Fibroblast of skin of back (primary cell): ENCODE results near the gene ARHGAP15.

ENCODE experiments used
- DNase-seq: peaks from one replicate; pipeline ENCODE4 v3.0.0-alpha.2; 2013

Gene ARHGAP15

DNA sequence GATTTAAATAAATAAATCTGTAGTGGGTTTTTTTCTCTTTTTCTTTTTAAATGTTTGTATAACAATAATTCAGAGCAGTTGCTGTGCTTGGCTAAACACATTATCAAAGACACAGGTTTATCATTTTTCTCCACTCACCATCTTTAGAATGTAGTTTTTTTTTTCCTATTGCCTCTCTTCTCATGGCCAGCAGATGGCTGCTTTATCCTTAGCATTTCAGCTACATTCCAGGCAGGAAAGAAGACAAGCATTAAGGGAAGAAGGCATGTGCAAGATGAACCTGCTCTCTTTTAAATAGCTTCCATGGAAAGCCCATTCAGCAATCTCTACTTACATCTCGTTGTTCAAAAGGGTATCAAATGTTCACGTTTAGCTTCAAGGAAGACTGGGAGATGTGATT, 42.6 kb downstream of the ARHGAP15 start:
- DNase-seq: peak; percentile 5

DNA sequence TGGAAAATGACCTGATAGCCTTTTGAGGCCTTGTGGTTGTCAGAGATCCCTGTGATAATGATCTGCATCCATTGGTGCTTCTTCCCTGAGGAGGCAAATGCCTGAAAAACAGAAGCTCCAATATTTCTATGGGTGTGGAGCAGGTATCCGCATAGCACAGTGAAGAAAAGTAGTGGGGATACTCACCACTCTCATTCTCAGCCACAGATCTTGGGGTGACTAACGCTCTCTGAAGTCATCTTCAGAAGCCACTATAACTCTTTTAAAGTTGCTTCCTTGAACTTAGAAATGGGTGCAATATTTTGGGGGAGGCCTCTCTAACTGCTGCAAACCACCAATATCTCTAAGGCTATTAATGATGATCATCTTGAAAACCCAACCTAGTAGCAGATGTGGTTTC, 46.2 kb downstream of the ARHGAP15 start:
- no peak for DNase-seq

DNA sequence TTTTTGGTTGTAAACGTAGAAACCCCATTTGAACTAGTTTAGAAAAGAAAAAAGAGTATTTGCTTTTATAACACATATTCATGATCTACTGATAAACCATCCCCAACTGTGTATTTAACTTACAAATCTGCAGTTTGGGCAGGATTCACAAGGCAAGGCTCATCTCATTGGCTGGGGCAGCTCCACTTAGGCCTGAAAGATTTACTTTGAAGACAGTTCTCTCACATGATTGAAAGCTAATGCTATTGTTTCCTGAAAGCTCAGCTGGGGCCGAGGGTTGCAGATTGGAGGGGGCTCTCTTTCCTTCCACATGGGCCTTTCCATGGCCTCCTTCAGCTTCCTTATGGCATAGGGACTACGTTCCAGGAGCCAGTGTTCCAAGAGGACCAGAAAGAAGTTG, 47.4 kb downstream of the ARHGAP15 start:
- no peak for DNase-seq

DNA sequence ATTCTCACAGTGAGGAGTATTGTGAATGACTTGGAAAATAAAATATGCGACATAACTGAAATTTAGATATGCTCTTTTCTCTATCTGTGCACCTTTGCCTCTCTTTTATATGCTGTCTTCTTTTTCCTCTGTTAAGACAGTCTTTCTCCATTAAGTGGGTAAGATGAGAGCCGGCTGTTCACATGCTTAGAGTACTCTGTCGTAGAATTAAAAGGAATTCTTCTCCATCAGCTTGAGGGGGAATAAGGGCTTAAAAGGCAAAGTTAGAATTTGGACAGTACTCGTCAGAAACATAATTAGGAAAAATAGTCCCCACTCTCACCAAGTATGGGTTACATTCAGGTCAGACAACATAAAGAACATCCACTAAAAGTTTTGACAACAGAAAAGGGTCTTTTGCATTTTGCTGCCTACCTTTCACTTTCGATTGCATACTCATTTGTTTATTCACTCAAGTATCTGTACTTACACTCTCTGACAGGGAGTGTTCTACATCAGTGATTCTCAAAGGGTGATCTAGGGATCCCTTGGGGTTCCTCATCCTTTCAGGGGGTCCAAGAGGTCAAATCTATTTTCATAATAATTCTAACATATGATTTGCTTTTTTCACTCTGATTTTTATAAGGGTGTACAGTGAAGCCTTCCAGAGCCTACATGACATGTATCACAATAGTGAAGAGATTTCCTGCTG, 48.0 kb downstream of the ARHGAP15 start:
- no peak for DNase-seq

DNA sequence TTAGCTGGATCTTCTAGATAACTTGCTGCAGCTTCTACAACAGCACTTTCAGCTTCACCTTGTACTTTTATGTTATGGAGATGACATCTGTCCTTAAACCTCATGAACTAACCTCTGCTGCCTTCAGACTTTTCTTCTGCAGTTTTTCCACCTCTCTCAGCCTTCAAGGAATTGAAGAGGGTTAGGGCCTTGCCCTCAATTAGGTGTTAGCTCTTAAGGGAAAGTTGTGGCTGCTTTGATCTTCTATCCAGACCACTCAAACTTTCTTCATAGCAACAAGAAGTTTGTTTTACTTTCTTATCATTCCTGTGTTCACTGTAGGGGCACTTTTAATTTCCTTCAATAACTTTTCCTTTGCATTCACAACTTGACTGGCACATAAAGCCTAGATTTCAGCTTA, 52.3 kb downstream of the ARHGAP15 start:
- DNase-seq: no peak

DNA sequence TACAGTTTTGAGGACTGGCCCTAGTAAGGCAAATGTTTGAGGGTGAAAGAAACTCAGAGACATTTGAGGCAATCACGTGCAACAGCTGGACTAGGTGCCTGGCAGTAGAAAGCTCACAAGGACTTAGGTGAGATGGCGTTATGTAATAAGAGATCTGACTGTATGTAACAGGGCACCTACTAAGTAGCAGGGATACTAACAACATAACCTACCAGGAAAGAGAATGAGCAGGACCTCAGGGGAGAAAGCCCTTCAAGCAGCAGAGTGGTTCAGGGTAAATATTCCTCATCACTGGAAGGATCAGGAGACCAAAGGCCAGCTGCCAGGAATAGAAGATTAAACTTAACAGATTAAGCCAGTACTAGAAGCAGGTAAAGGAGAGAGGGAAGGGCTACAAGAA, 53.4 kb downstream of the ARHGAP15 start:
- no peak for DNase-seq

DNA sequence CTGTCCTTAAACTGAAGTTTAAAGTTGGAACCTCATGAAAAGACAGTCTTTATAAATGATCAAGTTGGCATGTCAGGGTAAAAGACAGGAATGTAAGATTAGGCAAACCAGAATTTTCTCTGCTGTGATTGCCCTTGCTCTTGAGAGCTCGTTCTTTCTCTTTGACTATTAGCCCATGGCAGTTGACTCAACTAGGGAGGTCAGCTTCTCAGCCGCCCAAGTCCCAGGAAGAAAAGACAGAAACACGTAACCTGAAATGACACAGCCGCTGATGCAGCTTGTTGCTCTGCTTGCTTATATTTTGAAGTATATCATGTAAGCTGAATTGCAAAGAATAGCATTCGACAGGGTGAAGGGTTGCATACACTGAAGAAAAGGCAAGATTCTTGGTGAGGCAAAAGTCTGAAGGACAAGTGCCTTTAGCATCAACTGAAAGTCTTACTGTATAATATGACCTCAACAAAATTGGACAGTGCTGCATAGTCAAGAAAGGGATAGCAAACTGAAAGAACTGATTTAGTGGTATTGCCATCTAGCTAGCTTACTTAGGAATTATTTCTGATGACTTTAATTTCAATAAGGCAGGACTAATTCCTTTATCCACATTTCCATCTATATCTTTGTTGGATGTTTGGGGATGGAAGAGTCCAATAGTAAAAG, 54.7 kb downstream of the ARHGAP15 start:
- no peak for DNase-seq

DNA sequence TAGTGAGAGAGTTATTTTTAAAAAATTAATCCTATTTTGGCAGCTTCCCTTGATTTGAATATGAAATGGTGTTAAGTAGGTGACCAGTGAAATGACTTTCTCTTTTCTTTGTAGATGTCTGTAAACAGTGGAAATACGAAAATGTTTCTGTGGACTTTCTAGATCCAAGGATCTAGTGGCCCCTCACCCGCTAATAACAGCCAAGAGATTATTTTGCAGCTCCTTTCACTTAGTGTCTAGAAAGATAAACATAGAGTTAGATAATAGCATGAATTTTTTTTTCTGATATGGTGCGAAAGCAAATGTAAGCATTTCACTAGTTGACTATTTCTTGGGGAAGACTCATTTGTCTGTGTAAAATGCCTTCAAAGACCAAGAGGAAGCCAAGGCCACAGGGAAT, 57.7 kb downstream of the ARHGAP15 start:
- no peak for DNase-seq

DNA sequence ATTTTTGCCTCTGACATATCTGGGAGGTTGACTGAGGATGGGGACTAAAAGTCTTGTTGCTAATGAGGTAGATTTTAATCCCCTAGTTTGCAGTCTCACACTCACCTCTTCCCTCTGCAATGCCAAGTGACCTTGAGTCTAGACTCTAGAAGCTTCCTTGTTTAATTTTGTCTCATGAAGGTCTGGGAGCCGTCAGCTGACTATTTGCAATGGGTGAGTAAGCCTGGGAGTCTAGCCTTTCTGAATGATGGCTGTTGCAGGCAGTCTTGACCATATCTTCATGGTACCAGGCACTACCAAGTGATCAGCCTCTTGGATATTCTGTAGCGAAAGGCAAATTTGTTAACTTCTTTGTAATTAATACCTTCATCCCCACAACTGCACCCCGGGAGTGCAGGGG, 61.2 kb downstream of the ARHGAP15 start:
- DNase-seq: no peak

DNA sequence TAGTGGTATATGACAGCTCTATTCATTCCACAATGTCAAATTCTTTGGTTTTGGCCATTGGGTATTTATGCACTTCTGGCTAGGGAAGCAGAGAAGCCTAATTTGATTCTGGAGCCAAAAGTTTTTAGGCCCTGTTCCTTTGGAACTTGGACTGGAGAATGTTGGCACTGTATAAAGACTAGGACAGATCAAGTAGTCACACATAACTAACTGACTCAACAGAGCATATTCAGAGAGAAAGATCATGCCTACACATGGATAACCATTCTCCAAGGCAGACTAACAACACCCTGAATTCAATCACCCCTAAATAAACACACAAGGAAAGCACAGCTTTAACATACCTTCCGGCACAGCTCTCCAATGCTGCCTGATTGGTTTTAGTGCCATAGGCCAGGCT, 62.9 kb downstream of the ARHGAP15 start:
- DNase-seq: no peak

DNA sequence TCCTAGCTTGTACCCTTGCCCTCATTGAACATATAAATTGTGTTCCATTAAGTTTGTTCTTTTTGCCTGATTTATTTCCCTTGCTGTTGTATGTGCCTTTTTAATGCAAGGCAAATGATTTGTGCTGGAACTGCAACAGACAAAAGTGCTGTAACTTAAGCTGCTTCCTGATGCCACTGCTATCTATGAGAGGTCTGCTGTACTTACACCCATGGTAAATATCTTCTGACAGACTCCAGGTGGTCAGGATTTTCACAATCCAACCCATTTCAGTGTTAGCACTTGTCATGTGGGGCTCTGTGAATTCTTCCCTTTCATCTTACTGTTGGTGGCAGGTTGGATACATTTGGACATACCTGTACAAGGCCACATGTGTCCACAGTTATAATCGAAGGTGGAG, 63.5 kb downstream of the ARHGAP15 start:
- no peak for DNase-seq

DNA sequence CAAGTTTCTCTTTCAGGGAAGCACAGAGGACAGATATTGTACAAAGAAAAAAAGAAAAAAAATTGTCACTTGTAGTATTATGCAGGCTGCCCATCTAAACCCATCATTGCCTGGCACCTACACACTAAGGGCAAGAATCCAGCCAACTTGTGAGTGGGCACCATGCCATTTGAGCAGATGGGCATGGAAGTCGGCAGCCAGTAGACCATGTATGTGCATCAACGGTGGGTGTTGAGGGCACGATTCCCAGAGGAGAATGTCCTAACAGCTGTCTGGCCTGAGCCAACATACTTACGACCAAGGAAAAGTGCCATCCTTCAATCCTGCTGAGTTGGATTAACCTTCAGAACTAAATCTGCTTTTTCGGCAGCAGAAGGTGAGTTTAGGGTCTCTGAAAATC, 63.9 kb downstream of the ARHGAP15 start:
- no peak for DNase-seq

DNA sequence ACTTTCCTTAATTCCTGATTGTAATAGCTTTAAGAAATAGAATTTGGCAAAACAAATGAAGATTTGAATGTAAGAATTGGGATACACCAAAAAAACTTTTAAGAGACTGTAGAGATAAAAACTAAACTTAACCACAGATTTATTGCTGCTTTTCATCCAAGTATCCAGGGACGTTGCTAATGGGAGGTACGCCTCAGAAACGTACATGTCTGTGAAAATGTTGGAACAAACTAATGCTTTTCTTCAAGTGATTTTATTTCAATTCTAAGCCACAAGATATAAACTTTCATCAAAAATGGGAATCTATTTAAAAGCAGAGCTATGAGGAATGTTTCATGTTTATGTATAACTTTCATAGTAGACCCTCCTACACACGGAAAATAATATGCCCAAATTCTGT, 66.3 kb downstream of the ARHGAP15 start:
- no peak for DNase-seq

DNA sequence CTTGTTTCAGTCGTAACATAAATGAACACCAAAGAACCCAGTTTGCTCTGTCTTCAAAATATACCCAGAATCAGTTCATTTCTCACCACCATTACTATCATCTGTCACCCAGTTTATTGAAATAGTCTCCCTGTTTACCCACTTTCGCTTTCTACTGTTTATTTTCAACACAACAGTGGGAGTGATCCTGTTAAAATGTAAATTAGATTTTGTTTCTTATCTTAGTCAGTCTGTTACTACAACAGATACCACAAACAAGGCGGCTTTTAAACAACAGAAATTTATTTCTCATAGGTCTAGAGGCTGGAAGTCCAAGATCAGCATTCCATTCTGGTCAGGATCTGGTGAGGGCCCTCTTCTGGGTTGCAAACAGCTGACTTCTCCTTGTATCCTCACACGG, 74.8 kb downstream of the ARHGAP15 start:
- DNase-seq: no peak

DNA sequence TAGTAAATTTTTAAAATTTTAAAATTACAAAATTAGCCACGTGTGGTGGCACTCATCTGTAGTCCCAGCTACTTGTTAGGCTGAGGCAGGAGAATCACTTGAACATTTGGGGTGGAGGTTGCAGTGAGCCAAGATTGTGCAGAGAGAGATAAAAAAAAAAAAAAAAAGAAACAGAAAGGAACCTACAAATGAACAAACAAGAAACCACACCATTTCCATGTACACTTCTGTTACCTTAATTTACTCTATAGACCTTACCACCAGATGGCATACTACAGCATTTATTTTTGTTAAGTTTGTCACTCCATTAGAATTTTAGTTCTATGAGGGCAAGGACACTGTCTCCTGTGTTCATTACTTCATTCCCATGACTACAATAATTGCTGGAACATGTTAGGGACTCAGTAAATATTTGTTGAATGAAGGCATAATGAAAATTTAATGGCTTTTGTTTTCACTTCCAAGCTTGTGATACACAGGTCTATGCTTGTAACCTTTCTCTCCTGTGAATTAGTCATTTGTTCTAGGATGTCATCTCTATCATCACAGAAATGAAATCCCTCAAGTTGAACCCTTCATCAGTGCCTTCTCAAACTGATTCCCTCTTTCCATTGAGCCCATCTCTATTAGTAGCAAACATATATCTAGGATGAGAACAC, 76.0 kb downstream of the ARHGAP15 start:
- peak; percentile 12 for DNase-seq

DNA sequence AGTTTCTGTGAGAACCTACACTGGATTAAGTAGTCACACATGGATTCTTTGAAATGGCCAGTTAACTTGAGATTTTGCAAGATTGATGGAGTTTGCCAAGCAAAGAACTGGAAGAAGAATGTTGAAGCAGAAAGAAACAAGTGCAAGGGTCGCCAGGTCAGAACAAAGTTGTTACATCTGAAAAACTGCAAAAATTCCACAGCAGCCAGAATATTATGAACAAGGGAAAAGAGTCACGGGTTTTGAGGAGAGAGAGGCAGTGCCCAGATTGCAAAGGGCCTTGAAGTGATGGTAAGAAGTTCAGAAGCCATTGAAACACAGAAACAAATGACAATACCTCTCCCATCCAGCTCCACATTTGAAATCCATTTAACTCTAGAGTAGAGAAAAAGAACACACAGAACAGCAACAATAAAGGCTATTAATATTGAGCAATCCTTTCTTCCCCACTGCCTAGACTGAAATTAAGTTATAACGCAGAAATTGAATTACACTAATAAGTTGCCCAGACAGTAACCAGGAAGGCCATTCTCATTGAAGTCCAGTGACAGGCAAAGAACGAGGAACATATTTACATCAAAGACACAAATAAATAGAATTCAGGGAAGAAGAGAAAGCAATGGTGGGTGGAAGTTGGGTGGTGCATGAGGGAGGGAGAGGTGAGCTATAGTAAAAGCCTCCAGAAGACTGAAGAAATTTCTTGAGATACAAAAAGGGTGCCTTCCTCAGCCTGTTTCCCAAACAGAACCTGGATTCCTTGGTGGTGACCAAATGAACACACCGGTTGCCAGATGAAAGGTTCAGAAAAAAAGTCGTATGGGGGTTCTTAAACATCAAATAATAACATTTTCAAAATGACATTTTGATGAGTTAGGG, 80.6 kb downstream of the ARHGAP15 start:
- DNase-seq: no peak

DNA sequence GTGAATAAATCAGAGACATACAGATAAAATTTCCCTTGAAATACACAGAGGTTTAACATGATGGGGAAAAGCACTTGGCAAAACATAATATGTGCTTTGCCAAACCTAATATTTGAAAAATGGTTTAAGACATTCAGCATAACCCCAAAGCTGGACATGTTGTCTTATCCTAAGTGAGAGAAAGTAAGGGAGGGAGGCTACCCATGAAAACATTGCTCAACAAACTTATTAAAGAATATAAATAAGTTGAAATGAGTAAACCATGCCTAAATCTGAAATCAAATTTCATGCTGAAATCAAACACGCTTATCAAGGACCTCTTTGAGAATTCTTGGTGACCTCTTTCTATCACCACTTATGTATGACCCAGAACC, 81.2 kb downstream of the ARHGAP15 start:
- no peak for DNase-seq

DNA sequence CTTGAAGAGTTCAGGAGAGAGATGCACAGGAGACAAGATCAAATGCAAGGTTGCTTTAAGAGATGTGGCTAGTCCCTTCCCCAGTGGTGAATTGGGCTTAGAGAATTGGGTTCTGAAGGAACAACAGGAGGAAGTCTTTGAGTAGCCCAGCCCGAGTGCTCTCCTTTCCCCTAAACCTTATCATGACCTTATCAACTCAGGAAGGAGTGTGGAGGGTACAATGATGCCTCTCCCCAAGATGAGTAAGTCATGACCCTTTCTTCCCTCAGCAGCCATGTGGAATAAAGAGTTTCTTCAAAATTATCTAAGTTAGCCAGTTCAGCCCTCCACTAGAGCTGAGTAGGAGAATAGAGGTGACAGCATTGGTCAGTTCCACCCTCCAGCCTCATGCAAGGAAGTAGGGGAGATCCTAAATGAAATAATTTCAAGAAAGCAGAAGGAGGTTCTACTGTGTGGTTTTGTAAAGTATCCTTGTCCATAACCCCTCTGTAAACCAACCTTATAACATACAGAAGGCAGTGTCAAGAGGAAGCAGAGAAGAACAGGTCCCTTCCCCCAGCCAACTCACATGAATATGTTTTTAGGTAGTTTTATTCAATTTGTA, 88.4 kb downstream of the ARHGAP15 start:
- no peak for DNase-seq

DNA sequence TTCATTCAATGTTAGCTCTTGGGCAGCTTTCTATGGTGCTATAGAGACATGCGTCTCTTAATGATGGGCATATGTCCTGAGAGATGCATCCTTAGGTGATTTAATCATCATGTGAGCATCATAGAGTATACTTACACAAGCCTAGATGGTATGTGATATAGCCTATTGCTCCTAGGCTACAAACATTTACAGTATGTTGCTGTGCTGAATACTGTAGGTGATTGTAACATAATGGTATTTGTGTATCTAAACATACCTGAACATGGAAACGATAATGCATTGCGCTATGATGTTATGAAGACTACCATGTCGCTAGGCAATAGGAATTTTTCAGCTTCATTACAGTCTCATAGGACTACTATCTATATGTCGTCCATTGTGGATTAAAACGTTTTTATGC, 89.4 kb downstream of the ARHGAP15 start:
- DNase-seq: no peak

DNA sequence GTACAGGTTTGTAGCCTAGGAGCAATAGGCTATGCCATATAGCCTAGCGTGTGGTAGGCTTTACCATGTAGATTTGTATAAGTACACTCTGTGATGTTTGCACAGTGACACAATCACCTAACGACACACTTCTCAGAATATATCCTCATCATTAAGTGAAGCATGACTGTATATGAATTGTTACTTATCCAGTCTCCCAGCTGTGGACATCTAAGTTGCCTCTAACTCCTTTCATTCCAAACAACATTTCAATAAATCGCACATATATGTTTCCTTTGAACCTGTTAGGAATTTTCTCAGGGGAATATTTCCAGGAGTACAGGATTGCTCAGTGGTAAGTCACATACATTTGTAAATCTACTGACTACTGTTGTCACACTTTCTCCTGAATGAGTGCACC, 90.0 kb downstream of the ARHGAP15 start:
- no peak for DNase-seq

DNA sequence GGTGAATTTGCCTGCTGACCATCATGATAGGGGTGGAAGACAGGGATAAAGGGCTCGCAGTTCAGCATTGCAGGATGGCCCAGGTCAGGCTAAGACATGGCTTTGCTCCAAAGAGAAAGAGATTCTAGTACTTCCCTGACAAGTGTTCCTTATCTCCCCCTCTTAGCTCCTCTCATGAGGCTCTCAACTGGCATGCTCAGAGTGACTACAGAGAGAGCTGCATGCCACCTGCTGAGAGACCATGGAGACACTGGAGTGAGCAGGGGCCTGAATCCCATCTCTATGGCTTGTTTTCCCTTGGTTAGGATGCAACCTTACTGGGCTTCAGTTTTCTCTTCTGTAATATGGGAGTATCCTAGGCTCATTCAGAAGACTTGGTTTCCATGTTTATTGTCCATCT, 94.3 kb downstream of the ARHGAP15 start:
- DNase-seq: no peak

DNA sequence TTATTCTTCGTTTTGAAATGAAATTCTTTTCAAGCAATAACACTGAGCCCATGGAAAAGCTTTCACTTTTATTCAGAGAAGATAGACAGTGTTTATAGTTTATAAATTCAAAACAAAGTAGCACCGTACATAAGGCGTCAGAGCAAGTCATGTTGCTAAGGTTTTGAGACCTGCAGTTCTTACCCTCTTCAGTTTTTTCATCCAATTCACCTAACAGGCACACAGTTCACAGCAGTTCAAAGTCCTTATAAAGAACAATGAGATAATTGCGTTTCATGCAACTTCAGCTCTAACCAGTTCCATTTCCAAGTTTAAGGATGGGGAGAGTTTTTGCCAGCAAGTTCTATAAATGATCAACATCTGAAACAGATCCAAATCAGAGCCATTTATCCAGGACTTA, 96.7 kb downstream of the ARHGAP15 start:
- DNase-seq: no peak
